Measurements from ENCODE around the gene TRAF4.

Gene TRAF4

DNA sequence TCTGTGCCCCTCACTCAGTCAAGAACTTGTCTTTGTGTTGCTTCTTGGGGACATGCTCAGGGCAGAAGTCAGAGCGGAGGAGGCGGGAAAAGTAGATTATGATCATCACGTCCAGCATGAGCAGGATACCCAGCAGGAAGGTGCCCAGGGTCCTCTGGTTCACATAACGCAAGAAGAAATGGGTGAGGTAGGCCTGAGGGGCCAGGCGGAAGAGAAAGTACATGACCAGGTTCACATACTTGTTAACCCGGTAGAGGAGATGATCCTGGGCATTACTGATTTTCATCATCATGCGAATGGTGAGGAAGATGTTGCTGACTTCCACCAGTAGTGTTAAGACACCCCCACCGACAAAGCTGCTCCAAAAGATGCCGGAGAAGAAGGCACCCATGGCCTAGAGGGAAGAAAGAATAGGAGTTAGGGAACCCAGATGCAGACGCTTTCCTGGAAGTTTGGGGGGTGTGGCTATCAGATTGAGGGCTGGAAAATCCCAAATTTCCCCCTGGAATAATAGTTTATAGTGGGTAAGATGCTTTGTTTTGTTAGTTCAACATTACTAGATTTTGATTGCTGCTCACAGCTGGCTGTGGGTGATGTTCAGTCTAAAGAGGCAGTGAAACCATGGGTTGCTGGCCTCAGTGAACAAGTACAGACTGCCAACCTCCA, 19.2 kb upstream of the TRAF4 start:
- H3K27me3 ChIP-seq (ENCODE audit: insufficient read depth, low read length): no peaks in the 10 kb centered on the region
- TF ChIP-seq, protein P1, sequence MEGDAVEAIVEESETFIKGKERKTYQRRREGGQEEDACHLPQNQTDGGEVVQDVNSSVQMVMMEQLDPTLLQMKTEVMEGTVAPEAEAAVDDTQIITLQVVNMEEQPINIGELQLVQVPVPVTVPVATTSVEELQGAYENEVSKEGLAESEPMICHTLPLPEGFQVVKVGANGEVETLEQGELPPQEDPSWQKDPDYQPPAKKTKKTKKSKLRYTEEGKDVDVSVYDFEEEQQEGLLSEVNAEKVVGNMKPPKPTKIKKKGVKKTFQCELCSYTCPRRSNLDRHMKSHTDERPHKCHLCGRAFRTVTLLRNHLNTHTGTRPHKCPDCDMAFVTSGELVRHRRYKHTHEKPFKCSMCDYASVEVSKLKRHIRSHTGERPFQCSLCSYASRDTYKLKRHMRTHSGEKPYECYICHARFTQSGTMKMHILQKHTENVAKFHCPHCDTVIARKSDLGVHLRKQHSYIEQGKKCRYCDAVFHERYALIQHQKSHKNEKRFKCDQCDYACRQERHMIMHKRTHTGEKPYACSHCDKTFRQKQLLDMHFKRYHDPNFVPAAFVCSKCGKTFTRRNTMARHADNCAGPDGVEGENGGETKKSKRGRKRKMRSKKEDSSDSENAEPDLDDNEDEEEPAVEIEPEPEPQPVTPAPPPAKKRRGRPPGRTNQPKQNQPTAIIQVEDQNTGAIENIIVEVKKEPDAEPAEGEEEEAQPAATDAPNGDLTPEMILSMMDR (IDR thresholded peaks at IDR 0.05; ENCODE audit: low read length): no peak
- TF ChIP-seq EZH2 (IDR thresholded peaks at IDR 0.05; ENCODE audit: borderline replicate concordance, low read length): no peak
- no peaks in the 10 kb centered on the region for H3K9me2 ChIP-seq (ENCODE audit: low read depth, low read length)
- H3K4me3 ChIP-seq (ENCODE audit: low read depth, low read length, poor library complexity, severe bottlenecking): peak overlapping the region; percentile 66
- H3K9me3 ChIP-seq (ENCODE audit: low read length): no peaks in the 10 kb centered on the region
- H3K36me3 ChIP-seq (ENCODE audit: insufficient read depth, low read length): peaks cover 56% of the 10 kb centered on the region
- H3F3A ChIP-seq (ENCODE audit: insufficient read depth, low read length): peaks cover 20% of the 10 kb centered on the region
- no peak overlapping the region; the same call in 1 of the 2 replicates for H3K9ac ChIP-seq (ENCODE audit: low read length)
- no peak overlapping the region for H2AFZ ChIP-seq (ENCODE audit: low read length)
- peaks cover 18% of the 10 kb centered on the region for H3K79me2 ChIP-seq (ENCODE audit: insufficient read depth, low read length)
- peaks cover 64% of the 10 kb centered on the region for H3K4me1 ChIP-seq (ENCODE audit: insufficient read depth, low read length, severe bottlenecking)
- no peaks in the 10 kb centered on the region for H4K20me1 ChIP-seq (ENCODE audit: insufficient read depth, low read length)
- H3K4me2 ChIP-seq (ENCODE audit: low read length): peak overlapping the region; percentile 87
- peak overlapping the region; percentile 89 for H3K27ac ChIP-seq (ENCODE audit: low read depth, low read length, poor library complexity, severe bottlenecking)

DNA sequence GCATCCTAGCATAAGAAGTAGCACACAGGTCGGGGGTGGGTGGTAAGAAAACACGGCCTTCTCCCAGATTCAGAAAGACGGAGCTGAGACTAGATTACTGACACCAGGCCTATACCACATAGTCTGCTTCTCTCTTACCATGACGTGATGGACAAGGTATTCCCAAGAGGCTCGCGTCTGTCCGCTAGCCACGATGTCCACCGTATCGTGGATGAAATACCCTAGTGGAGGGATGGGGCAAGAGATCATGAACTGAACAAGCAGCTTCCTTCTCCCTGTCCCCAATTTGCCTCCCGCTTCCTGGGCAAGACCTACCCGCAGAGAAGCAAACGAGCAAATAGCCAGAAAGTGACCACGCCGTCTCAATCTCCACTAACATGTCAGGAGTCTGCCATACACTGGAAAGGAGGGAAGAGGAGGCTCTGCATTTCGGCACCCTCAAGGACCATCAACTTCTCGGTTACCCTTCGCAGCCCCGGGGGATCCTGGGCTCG, 18.6 kb upstream of the TRAF4 start:
- H3F3A ChIP-seq (ENCODE audit: insufficient read depth, low read length): peaks cover 20% of the 10 kb centered on the region
- no peak overlapping the region for H2AFZ ChIP-seq (ENCODE audit: low read length)
- peaks cover 64% of the 10 kb centered on the region for H3K4me1 ChIP-seq (ENCODE audit: insufficient read depth, low read length, severe bottlenecking)

DNA sequence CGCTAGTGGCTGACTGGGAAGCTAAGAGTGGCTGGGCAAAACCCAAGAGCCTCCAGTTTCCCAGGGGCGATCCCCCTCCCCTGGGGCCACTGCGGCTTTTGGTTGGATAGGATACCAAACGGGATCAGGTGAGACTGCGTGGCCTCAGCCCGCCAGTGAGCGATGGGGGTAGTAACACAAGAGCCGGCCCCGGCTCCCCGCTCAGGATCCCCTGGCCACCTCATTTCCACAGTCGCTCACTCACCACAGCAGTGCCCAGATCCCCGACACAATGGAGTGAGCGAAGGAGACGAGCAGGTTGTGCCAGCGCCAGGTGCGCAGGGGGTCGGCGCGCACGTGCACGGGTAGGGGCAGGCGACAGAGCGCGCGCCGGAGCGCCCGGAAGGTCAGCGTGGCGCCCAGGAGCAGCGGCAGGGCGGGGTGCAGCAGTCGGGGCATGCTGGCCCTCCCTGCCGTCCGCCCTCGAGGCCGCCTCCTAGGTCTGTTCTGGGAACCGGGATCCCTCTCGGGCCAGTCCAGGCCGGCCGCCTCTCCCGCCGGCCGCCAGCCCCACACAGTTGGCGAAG, 18.1 kb upstream of the TRAF4 start:
- no peak overlapping the region for H2AFZ ChIP-seq (ENCODE audit: low read length)
- H3F3A ChIP-seq (ENCODE audit: insufficient read depth, low read length): peaks cover 20% of the 10 kb centered on the region
- peak overlapping the region; percentile 66 for H3K4me3 ChIP-seq (ENCODE audit: low read depth, low read length, poor library complexity, severe bottlenecking)
- peaks cover 48% of the 10 kb centered on the region for H3K36me3 ChIP-seq (ENCODE audit: insufficient read depth, low read length)
- no peaks in the 10 kb centered on the region for H4K20me1 ChIP-seq (ENCODE audit: insufficient read depth, low read length)
- peak overlapping the region; percentile 87 for H3K4me2 ChIP-seq (ENCODE audit: low read length)
- H3K27me3 ChIP-seq (ENCODE audit: insufficient read depth, low read length): no peaks in the 10 kb centered on the region
- peak overlapping the region; percentile 73 for H3K9ac ChIP-seq (ENCODE audit: low read length)
- no peaks in the 10 kb centered on the region for H3K9me2 ChIP-seq (ENCODE audit: low read depth, low read length)
- H3K27ac ChIP-seq (ENCODE audit: low read depth, low read length, poor library complexity, severe bottlenecking): peak overlapping the region; percentile 89
- peaks cover 9% of the 10 kb centered on the region for H3K79me2 ChIP-seq (ENCODE audit: insufficient read depth, low read length)
- H3K4me1 ChIP-seq (ENCODE audit: insufficient read depth, low read length, severe bottlenecking): peaks cover 64% of the 10 kb centered on the region
- TF ChIP-seq, protein P1 (IDR thresholded peaks at IDR 0.05; ENCODE audit: low read length): no peak
- no peak for TF ChIP-seq EZH2 (IDR thresholded peaks at IDR 0.05; ENCODE audit: borderline replicate concordance, low read length)
- H3K9me3 ChIP-seq (ENCODE audit: low read length): no peaks in the 10 kb centered on the region

More for the DNA sequence above, 18.6 kb upstream of the TRAF4 start:
- Histone ChIP-seq H3K79me2 (ENCODE audit: insufficient read depth, low read length) (peaks cover 15% of the 10 kb centered on the region), H3K4me3 (ENCODE audit: low read depth, low read length, poor library complexity, severe bottlenecking) (peak overlapping the region; percentile 66), H3K9me3 (ENCODE audit: low read length) (no peaks in the 10 kb centered on the region), H3K9me2 (ENCODE audit: low read depth, low read length) (no peaks in the 10 kb centered on the region), H3K27me3 (ENCODE audit: insufficient read depth, low read length) (no peaks in the 10 kb centered on the region), H4K20me1 (ENCODE audit: insufficient read depth, low read length) (no peaks in the 10 kb centered on the region), H3K36me3 (ENCODE audit: insufficient read depth, low read length) (peaks cover 53% of the 10 kb centered on the region), H3K4me2 (ENCODE audit: low read length) (peak overlapping the region; percentile 87), H3K9ac (ENCODE audit: low read length) (peak overlapping the region; percentile 73), H3K27ac (ENCODE audit: low read depth, low read length, poor library complexity, severe bottlenecking) (peak overlapping the region; percentile 89)
- TF ChIP-seq, protein P1 (IDR thresholded peaks at IDR 0.05; ENCODE audit: low read length): 0 out of 2 replicates have a peak, but pooled peaks have one; percentile 11
- TF ChIP-seq EZH2 (IDR thresholded peaks at IDR 0.05; ENCODE audit: borderline replicate concordance, low read length): no peak

Data from OCI-LY1 (cell line).